OCI-LY1 (cell line): ENCODE data around the gene NME8.

ENCODE experiments used
- H2AFZ ChIP-seq: fragments of 200-600 bp; sonication (generic), shearing (Covaris generic); 2 replicates; pipeline ENCODE4 v1.6.0; 2014; ENCODE audit warnings: antibody characterized with exemption, mild to moderate bottlenecking, low read length
- H3F3A ChIP-seq: fragments of 200-600 bp; sonication (generic), shearing (Covaris generic); 2 replicates; pipeline ENCODE4 v1.6.0; 2014; ENCODE audit warnings: mild to moderate bottlenecking, antibody characterized with exemption, low read length, moderate library complexity; ENCODE audit not compliant: insufficient read depth
- H3K27ac ChIP-seq: fragments of 200-600 bp; sonication (generic); 2 replicates; pipeline ENCODE4 v1.5.1; 2014; ENCODE audit warnings: low read length, mixed run types, mild to moderate bottlenecking, low read depth; ENCODE audit not compliant: poor library complexity, severe bottlenecking
- H3K27me3 ChIP-seq: fragments of 200-600 bp; sonication (generic); 2 replicates; pipeline ENCODE4 v1.6.0; 2014; ENCODE audit warnings: antibody characterized with exemption, mild to moderate bottlenecking, low read length, moderate library complexity; ENCODE audit not compliant: insufficient read depth
- H3K36me3 ChIP-seq: fragments of 200-600 bp; sonication (generic); 2 replicates; pipeline ENCODE4 v1.6.1; 2014; ENCODE audit warnings: mild to moderate bottlenecking, antibody characterized with exemption, low read length, moderate library complexity, mixed read lengths; ENCODE audit not compliant: insufficient read depth
- H3K4me1 ChIP-seq: fragments of 200-600 bp; sonication (generic); 2 replicates; pipeline ENCODE4 v1.5.1; 2014; ENCODE audit warnings: mild to moderate bottlenecking, low read length, moderate library complexity; ENCODE audit not compliant: insufficient read depth, severe bottlenecking
- H3K4me2 ChIP-seq: fragments of 200-600 bp; sonication (generic), shearing (Covaris generic); 2 replicates; pipeline ENCODE4 v1.6.1; 2014; ENCODE audit warnings: low read length
- H3K4me3 ChIP-seq: fragments of 200-600 bp; sonication (generic); 2 replicates; pipeline ENCODE4 v1.5.1; 2014; ENCODE audit warnings: low read length, low read depth, mild to moderate bottlenecking, mixed read lengths; ENCODE audit not compliant: poor library complexity, severe bottlenecking
- H3K79me2 ChIP-seq: fragments of 200-600 bp; shearing (Covaris generic); 2 replicates; pipeline ENCODE4 v1.6.1; 2016; ENCODE audit warnings: mixed run types, low read length, mixed read lengths; ENCODE audit not compliant: insufficient read depth
- H3K9ac ChIP-seq: fragments of 200-600 bp; sonication (generic), shearing (Covaris generic); 2 replicates; pipeline ENCODE4 v1.6.1; 2014; ENCODE audit warnings: mild to moderate bottlenecking, low read length, mixed read lengths
- H3K9me2 ChIP-seq: fragments of 200-600 bp; sonication (generic), shearing (Covaris generic); 2 replicates; pipeline ENCODE4 v1.6.1; 2014; ENCODE audit warnings: low read depth, mild to moderate bottlenecking, low read length, mixed read lengths
- H3K9me3 ChIP-seq: fragments of 200-600 bp; shearing (Covaris generic); 2 replicates; pipeline ENCODE4 v1.6.1; 2014; ENCODE audit warnings: low read length, mixed read lengths
- H4K20me1 ChIP-seq: fragments of 200-600 bp; sonication (generic), shearing (Covaris generic); 2 replicates; pipeline ENCODE4 v1.6.0; 2016; ENCODE audit warnings: mild to moderate bottlenecking, low read length; ENCODE audit not compliant: insufficient read depth
- EZH2 ChIP-seq: fragments of 200-600 bp; sonication (generic), shearing (Covaris generic); IDR thresholded peaks from 2 replicates; pipeline ENCODE4 v1.8.0; 2017; ENCODE audit warnings: borderline replicate concordance, mixed run types, mild to moderate bottlenecking, antibody characterized with exemption, low read length, moderate library complexity, mixed read lengths
- TF ChIP-seq, protein P1 (sequence below): fragments of 200-600 bp; sonication (generic), shearing (Covaris generic); IDR thresholded peaks from 2 replicates; pipeline ENCODE4 v1.5.1; 2017; ENCODE audit warnings: mild to moderate bottlenecking, antibody characterized with exemption, low read length, moderate library complexity, mixed read lengths

The NME8 gene

DNA sequence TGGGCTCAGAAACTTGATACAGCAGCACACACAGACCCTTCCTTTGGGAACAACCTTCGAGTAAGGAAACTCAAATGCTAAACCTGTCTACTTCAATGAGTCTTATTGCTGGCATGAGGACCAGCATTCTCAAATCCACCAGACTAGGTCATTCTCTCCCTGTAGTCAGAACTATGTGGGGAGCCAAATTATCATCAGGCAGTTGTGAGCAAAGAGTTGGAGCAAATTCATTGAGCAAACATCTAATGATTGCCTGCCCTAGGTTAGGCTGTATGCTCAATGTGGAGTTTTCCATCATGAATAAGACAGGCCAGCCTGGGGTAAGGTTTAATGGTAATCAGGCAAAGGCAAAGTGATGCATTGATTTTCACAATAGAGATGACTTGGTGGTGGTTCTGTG is 75.6 kb downstream of the NME8 start:
- TF ChIP-seq EZH2, result no peak
- TF ChIP-seq, protein P1, sequence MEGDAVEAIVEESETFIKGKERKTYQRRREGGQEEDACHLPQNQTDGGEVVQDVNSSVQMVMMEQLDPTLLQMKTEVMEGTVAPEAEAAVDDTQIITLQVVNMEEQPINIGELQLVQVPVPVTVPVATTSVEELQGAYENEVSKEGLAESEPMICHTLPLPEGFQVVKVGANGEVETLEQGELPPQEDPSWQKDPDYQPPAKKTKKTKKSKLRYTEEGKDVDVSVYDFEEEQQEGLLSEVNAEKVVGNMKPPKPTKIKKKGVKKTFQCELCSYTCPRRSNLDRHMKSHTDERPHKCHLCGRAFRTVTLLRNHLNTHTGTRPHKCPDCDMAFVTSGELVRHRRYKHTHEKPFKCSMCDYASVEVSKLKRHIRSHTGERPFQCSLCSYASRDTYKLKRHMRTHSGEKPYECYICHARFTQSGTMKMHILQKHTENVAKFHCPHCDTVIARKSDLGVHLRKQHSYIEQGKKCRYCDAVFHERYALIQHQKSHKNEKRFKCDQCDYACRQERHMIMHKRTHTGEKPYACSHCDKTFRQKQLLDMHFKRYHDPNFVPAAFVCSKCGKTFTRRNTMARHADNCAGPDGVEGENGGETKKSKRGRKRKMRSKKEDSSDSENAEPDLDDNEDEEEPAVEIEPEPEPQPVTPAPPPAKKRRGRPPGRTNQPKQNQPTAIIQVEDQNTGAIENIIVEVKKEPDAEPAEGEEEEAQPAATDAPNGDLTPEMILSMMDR, result no peak

DNA sequence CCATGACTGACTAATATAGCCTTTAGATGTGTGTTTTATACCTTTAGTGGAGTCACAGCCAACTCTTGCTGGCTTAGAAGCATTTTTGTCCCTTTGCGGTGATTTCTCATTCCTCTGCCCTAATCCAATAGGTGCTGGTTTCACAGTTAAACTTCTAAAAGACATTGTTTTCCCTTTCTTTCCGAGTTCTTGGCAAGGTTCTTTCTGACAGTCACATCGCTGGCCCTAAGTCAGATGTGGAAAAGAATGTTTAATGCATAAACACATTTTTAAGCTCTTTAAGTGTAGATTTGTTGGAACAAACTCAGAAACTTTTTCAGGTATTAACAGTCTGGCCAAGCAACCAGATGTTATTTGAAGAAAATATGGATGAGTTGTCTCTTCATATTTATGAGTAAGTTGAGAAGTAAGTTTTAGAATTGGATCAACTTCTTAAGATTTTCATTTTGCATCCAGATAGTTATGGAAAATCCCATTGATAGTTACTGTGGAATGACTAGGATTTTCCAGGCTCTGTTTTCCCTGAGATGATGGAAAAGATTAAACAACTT is 76.2 kb downstream of the NME8 start:
- no peaks in the 10 kb centered on the region for H3K9me2 ChIP-seq
- no peak overlapping the region for H3K9ac ChIP-seq
- no peak for TF ChIP-seq EZH2
- TF ChIP-seq, protein P1, result no peak
- no peaks in the 10 kb centered on the region for H4K20me1 ChIP-seq
- H3K27me3 ChIP-seq, result no peaks in the 10 kb centered on the region
- no peak overlapping the region for H3K27ac ChIP-seq
- no peak overlapping the region for H3K4me3 ChIP-seq
- H3K79me2 ChIP-seq, result no peaks in the 10 kb centered on the region
- H3K9me3 ChIP-seq, result no peaks in the 10 kb centered on the region
- no peak overlapping the region for H3K4me2 ChIP-seq
- no peaks in the 10 kb centered on the region for H3F3A ChIP-seq
- no peaks in the 10 kb centered on the region for H3K4me1 ChIP-seq
- H2AFZ ChIP-seq, result no peak overlapping the region
- H3K36me3 ChIP-seq, result no peaks in the 10 kb centered on the region

More for the DNA sequence above, 75.6 kb downstream of the NME8 start:
- no peak overlapping the region for H3K27ac ChIP-seq
- no peak overlapping the region for H3K4me2 ChIP-seq
- H3K27me3 ChIP-seq, result no peaks in the 10 kb centered on the region
- no peaks in the 10 kb centered on the region for H4K20me1 ChIP-seq
- no peaks in the 10 kb centered on the region for H3K79me2 ChIP-seq
- H3K9ac ChIP-seq, result no peak overlapping the region
- no peaks in the 10 kb centered on the region for H3K9me3 ChIP-seq
- H3K4me3 ChIP-seq, result no peak overlapping the region
- H3K36me3 ChIP-seq, result no peaks in the 10 kb centered on the region
- H3K9me2 ChIP-seq, result no peaks in the 10 kb centered on the region
- no peaks in the 10 kb centered on the region for H3K4me1 ChIP-seq
- no peaks in the 10 kb centered on the region for H3F3A ChIP-seq
- no peak overlapping the region for H2AFZ ChIP-seq

DNA sequence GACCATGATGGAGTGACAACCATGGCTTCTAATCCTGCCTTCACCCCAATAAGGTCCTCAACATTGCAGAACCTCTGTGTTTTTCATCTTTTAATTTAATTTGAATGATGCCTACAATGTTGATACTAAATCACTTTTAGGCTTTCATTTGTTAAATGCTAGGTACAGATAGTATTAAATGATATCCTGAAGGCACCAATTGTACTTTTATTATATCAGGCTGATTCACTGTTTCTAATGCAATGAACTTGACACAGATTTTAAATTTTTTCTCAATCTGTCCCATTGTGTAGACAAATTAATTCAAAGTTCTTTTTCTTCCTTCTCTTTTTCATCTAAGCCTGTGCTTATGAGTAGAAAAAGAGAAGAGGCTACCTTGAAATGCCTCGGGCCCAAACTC is 77.2 kb downstream of the NME8 start:
- Histone ChIP-seq H3K79me2 (no peaks in the 10 kb centered on the region), H3K9me3 (no peaks in the 10 kb centered on the region), H3F3A (no peaks in the 10 kb centered on the region), H3K27ac (no peak overlapping the region), H3K4me1 (no peaks in the 10 kb centered on the region), H3K4me2 (no peak overlapping the region), H4K20me1 (no peaks in the 10 kb centered on the region), H3K9me2 (no peaks in the 10 kb centered on the region), H3K9ac (no peak overlapping the region), H3K4me3 (no peak overlapping the region), H3K36me3 (no peaks in the 10 kb centered on the region), H3K27me3 (no peaks in the 10 kb centered on the region), H2AFZ (no peak overlapping the region)
- TF ChIP-seq, protein P1, result no peak
- TF ChIP-seq EZH2, result no peak
